Measurements from ENCODE around the gene SLC9A9. TPM values are rescaled to one million over a fixed set of nuclear protein-coding genes. Genes with fewer than 3 reads are reported as not detected.

SLC9A9 gene
- total and polyA plus RNA-seq, 2 of the 8 experiments (the other 6 are each of a cell fraction or from before 2014, with no cell fraction given): 0.48 to 1.1 TPM

DNA sequence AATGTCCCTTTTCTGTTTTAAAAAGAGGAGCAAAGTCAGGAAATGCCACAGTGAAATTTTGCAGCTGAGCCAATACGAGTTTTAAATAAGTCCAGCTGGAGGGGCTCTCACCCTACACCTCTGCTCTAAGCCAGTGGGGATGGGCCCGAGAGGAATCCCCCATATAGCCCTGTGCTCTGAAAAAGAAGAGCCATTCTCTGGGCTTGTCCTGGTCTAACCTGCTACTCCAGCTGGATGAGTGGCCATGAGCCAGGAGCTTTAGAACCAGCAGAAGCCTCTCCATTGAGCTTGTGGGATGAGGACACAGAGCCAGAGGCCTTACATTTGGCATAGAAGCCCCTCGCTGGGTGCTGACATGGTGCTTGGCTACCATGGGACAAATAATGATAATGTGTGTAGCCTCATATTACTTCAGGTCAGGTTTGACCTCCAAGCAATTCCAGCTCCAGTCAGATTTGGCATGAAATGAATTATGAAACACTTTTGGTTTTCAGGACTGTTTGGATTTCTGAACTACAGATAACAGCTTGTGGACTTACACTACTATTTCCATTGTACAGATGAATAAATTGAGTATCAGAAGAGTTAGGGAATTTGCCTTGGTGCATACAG is 556.3 kb downstream of the SLC9A9 start:
- Histone ChIP-seq H3K27ac (ENCODE audit: low read depth, low read length) (no peak overlapping the region), H2BK12ac (ENCODE audit: low read depth, low read length) (no peak overlapping the region), H3K79me1 (ENCODE audit: low read depth, low read length) (no peaks in the 10 kb centered on the region), H2BK15ac (ENCODE audit: low read length) (no peak overlapping the region), H4K5ac (ENCODE audit: insufficient read length, low read depth, low read length) (no peak overlapping the region), H3K4me3 (ENCODE audit: extremely low read depth in 1 of 4, insufficient read depth in 2 of 4, low read depth in 3 of 4, low read length in 4 of 4) (no peak overlapping the region), H3K4me1 (replicated peaks in 1 of 4; ENCODE audit: control insufficient read depth in 3 of 4, insufficient read depth in 4 of 4, low read length in 3 of 4) (no peaks in the 10 kb centered on the region), H3K18ac (ENCODE audit: extremely low read depth, low read length) (no peak overlapping the region), H3K36me3 (ENCODE audit: control insufficient read depth in 2 of 4, insufficient read depth in 4 of 4, low read length in 3 of 4) (no peaks in the 10 kb centered on the region), H2AFZ (ENCODE audit: low read length) (no peak overlapping the region), H3K56ac (replicated peaks; ENCODE audit: insufficient read length, low read depth, low read length) (no peak overlapping the region), H2BK5ac (ENCODE audit: low read depth, low read length) (no peak overlapping the region), H4K8ac (ENCODE audit: extremely low read depth, insufficient read depth, low read length) (no peak overlapping the region), H2BK120ac (replicated peaks; ENCODE audit: low read depth, low read length) (no peak overlapping the region), H2AK5ac (ENCODE audit: low read depth, low read length) (no peak overlapping the region), H3K27me3 (replicated peaks in 1 of 4; ENCODE audit: control insufficient read depth in 3 of 4, extremely low read depth in 1 of 4, insufficient read depth in 3 of 4, low read length in 3 of 4) (no peaks in the 10 kb centered on the region), H2BK20ac (ENCODE audit: low read length) (no peak overlapping the region), H3K14ac (ENCODE audit: insufficient read length) (no peak overlapping the region), H3K9ac (replicated peaks in 1 of 4; ENCODE audit: extremely low read depth in 1 of 4, low read depth in 3 of 4, low read length in 3 of 4) (no peak overlapping the region), H3K9me3 (ENCODE audit: insufficient read depth in 2 of 2, low read depth in 1 of 2, low read length in 1 of 2) (no peaks in the 10 kb centered on the region), H3K4me2 (ENCODE audit: insufficient read depth in 1 of 2, low read depth in 2 of 2, low read length in 2 of 2) (no peak overlapping the region), H3K4ac (replicated peaks; ENCODE audit: insufficient read length, low read depth, low read length) (no peak overlapping the region), H3K23ac (ENCODE audit: insufficient read length) (no peak overlapping the region), H4K91ac (replicated peaks; ENCODE audit: insufficient read length, low read length) (no peak overlapping the region), H4K20me1 (replicated peaks in 1 of 2; ENCODE audit: control insufficient read depth in 1 of 2, insufficient read depth in 2 of 2, low read length in 2 of 2) (no peaks in the 10 kb centered on the region), H3K23me2 (ENCODE audit: low read depth, low read length) (no peaks in the 10 kb centered on the region; the same call in 1 of the 2 replicates), H3K79me2 (ENCODE audit: control insufficient read depth in 1 of 2, insufficient read depth in 2 of 2, low read length in 2 of 2) (no peaks in the 10 kb centered on the region)
- TF ChIP-seq SUZ12 (IDR thresholded peaks at IDR 0.05; ENCODE audit: low read length) (no peak), RAD21 (IDR thresholded peaks at IDR 0.05 in 1 of 2, conservative IDR thresholded peaks at IDR 0.05 in 1 of 2; ENCODE audit: low read depth in 2 of 2, low read length in 2 of 2) (peak in 1 of 2 experiments; percentile 16; a peak in 1 of 4 replicates), PHF8 (conservative IDR thresholded peaks at IDR 0.05; ENCODE audit: low read depth, low read length) (no peak)
- TF ChIP-seq, protein P1, sequence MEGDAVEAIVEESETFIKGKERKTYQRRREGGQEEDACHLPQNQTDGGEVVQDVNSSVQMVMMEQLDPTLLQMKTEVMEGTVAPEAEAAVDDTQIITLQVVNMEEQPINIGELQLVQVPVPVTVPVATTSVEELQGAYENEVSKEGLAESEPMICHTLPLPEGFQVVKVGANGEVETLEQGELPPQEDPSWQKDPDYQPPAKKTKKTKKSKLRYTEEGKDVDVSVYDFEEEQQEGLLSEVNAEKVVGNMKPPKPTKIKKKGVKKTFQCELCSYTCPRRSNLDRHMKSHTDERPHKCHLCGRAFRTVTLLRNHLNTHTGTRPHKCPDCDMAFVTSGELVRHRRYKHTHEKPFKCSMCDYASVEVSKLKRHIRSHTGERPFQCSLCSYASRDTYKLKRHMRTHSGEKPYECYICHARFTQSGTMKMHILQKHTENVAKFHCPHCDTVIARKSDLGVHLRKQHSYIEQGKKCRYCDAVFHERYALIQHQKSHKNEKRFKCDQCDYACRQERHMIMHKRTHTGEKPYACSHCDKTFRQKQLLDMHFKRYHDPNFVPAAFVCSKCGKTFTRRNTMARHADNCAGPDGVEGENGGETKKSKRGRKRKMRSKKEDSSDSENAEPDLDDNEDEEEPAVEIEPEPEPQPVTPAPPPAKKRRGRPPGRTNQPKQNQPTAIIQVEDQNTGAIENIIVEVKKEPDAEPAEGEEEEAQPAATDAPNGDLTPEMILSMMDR (IDR thresholded peaks at IDR 0.05; ENCODE audit: control extremely low read depth in 1 of 3, insufficient read depth in 1 of 3, low read depth in 1 of 3, low read length in 3 of 3): no peak
- 77% methylated on average over 3 of the region's 3 CpGs; no CpG with 5 or more reads in 1 of the 2 experiments for WGBS, 2 experiments (ENCODE audit: extremely low coverage in 1 of 2, insufficient coverage in 1 of 2, insufficient read length in 1 of 2, insufficient replicate concordance in 2 of 2, low coverage in 1 of 2, low lambda C conversion rate in 2 of 2, missing lambda C conversion rate in 1 of 2)
- DNase-seq (ENCODE audit: low read depth in 1 of 2, low spot score in 2 of 2) (no peak), FAIRE-seq (no peak)
- CTCF ChIA-PET (ENCODE audit: partially characterized antibody): interaction anchor here (0.8 to 2.2 kb wide), 4 partner anchors 10 to 357 kb away, joined by 3 to 6 read pairs (median 5); no protein-coding TSS in a partner anchor
- POLR2A ChIA-PET (ENCODE audit: partially characterized antibody): no interaction called here
